ENCODE data around the gene TRPM3.

TRPM3 gene

GRCh38 chr9:70566751-70567150, 554.7 kb downstream of the TRPM3 start:
- DNase-seq = no peak

GRCh38 chr9:70566066-70566465, 555.4 kb downstream of the TRPM3 start:
- DNase-seq = no peak

- no peak for DNase-seq
These were observed 556.7 kb downstream of the TRPM3 start for GRCh38 chr9:70564468-70565335.

GRCh38 chr9:70563431-70564204, 557.8 kb downstream of the TRPM3 start:
- DNase-seq = peak; percentile 46 to 60

GRCh38 chr9:70563010-70563409, 558.4 kb downstream of the TRPM3 start:
- no peak for DNase-seq

- DNase-seq = no peak
These were observed 559.5 kb downstream of the TRPM3 start for GRCh38 chr9:70561786-70562395.

GRCh38 chr9:70561111-70561510, 560.3 kb downstream of the TRPM3 start:
- no peak for DNase-seq

GRCh38 chr9:70559102-70559501, 562.3 kb downstream of the TRPM3 start:
- DNase-seq = no peak

- no peak for DNase-seq
These were observed 563.6 kb downstream of the TRPM3 start for GRCh38 chr9:70557661-70558369.

GRCh38 chr9:70556771-70557170, 564.6 kb downstream of the TRPM3 start:
- no peak for DNase-seq

- no peak for DNase-seq
These were observed 566.5 kb downstream of the TRPM3 start for GRCh38 chr9:70554881-70555280.

- no peak for DNase-seq
These were observed 567.4 kb downstream of the TRPM3 start for GRCh38 chr9:70553707-70554673.

- DNase-seq = no peak
These were observed 568.9 kb downstream of the TRPM3 start for GRCh38 chr9:70552561-70552960.

GRCh38 chr9:70551801-70552200, 569.6 kb downstream of the TRPM3 start:
- DNase-seq = no peak

GRCh38 chr9:70551396-70551795, 570.0 kb downstream of the TRPM3 start:
- DNase-seq = no peak

GRCh38 chr9:70549926-70550325, 571.5 kb downstream of the TRPM3 start:
- no peak for DNase-seq

- no peak for DNase-seq
These were observed 579.0 kb downstream of the TRPM3 start for GRCh38 chr9:70542311-70542931.

- no peak for DNase-seq
These were observed 581.4 kb downstream of the TRPM3 start for GRCh38 chr9:70540016-70540415.

GRCh38 chr9:70539526-70539925, 581.9 kb downstream of the TRPM3 start:
- no peak for DNase-seq

GRCh38 chr9:70539001-70539400, 582.4 kb downstream of the TRPM3 start:
- no peak for DNase-seq

GRCh38 chr9:70537084-70537483, 584.3 kb downstream of the TRPM3 start:
- no peak for DNase-seq

Measured in activated T-cell treated with anti-CD3 and anti-CD28 coated beads, Interleukin-2, amount 50 U/mL, for 48 hours (primary cell).